Measurements from ENCODE around the gene CEP89.

- TF ChIP-seq CTCF (IDR thresholded peaks at IDR 0.05): no peak
- no peak for TF ChIP-seq POLR2A (IDR thresholded peaks at IDR 0.05)
- no peak for TF ChIP-seq EP300 (IDR thresholded peaks at IDR 0.05)
These were observed 103.4 kb downstream of the CEP89 start for GRCh38 chr19:32868206-32868950.
